ENCODE results near the gene NOVA2. TPM values are rescaled to one million over a fixed set of nuclear protein-coding genes. Genes with fewer than 3 reads are reported as not detected.

NOVA2 gene
- total and polyA plus RNA-seq, 2 of the 8 experiments (the other 6 are each of a cell fraction or from before 2014, with no cell fraction given), result 3.2 to 24.6 TPM

DNA sequence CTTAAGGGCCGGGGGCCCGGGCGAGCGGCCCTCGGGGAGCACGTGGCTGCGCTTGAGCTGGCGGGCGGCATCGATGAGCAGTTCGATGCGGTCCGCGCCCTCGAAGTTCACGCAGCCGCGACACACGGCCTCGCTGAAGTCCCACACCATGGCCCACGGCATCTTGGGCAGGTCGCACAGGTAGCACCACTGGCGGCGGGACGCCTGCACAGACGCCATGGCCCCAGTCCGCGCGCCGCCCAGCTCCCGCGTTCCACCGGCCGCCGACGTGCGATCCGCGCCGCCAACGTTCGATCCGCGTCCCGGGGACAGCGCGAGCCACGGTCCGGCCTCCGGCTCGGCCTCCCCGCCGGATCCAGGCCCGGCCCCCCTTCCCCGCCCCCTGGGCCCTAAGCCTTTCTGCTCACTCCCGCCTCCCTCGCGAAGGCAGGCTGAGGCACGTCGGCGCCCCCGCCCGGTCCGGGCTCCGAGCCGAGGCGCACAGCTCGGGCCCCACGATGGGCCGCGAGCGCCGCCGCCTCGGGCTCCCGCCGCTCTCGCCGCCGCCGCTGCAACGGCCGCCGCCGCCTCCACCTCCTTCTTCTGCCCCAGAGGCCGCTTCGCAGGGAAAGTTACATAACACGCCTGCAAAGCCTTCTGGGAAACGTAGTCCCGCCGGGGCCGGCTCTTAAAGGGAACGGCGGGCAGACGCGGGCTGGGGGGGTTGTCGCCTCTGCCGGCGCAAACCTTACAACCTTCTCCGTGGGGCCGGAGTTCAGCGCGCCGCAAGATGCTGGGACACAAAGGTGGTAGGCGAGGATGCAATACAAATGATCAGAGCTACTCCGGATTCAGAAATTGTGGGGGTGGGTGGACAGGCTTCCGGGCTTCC lies 87.9 kb downstream of the NOVA2 start, which contains the start of gene IRF2BP1:
TSS of gene IRF2BP1 (minus strand) at position 586 of the 871 bp plus-strand sequence. CDS start at position 219, 367 bp downstream.
- H4K20me1 ChIP-seq (replicated peaks in 1 of 2; ENCODE audit: control insufficient read depth in 1 of 2, insufficient read depth in 2 of 2, low read length in 2 of 2), result peaks cover 3 to 12% of the 10 kb centered on the region in 2 experiments
- CTCF ChIA-PET (ENCODE audit: partially characterized antibody), result interaction anchor here (0.6 to 10.7 kb wide), 10 partner anchors 17 to 107 kb away, joined by 3 to 208 read pairs (median 4); partner anchors contain the start of genes DMPK, DMWD, FOXA3 and MYPOP
- H2BK12ac ChIP-seq (ENCODE audit: low read depth, low read length), result peak within 1 kb of the TSS; percentile 50; the same call in 1 of the 2 replicates
- H4K5ac ChIP-seq (ENCODE audit: insufficient read length, low read depth, low read length), result peak within 1 kb of the TSS; percentile 93
- H2AFZ ChIP-seq (ENCODE audit: low read length), result peak within 1 kb of the TSS; percentile 94; the same call in 1 of the 2 replicates
- POLR2A ChIA-PET (ENCODE audit: partially characterized antibody), result interaction anchor here (0.6 to 9.8 kb wide), 18 partner anchors 11 to 121 kb away, joined by 3 to 277 read pairs (median 4); partner anchors contain the start of genes CCDC61, FOXA3, MYPOP and RSPH6A
- H3K9ac ChIP-seq (replicated peaks in 1 of 4; ENCODE audit: extremely low read depth in 1 of 4, low read depth in 3 of 4, low read length in 3 of 4), result peak within 1 kb of the TSS; percentile 62 to 81 (median 76)
- H3K27me3 ChIP-seq (replicated peaks in 1 of 4; ENCODE audit: control insufficient read depth in 3 of 4, extremely low read depth in 1 of 4, insufficient read depth in 3 of 4, low read length in 3 of 4), result no peaks in the 10 kb centered on the region
- H3K4me1 ChIP-seq (replicated peaks in 1 of 4; ENCODE audit: control insufficient read depth in 3 of 4, insufficient read depth in 4 of 4, low read length in 3 of 4), result peaks cover 6 to 28% (median 18%) of the 10 kb centered on the region in 4 experiments
- H3K18ac ChIP-seq (ENCODE audit: extremely low read depth, low read length), result peak within 1 kb of the TSS; percentile 87
- H2BK5ac ChIP-seq (ENCODE audit: low read depth, low read length), result peak within 1 kb of the TSS; percentile 60
- no peaks in the 10 kb centered on the region for H3K9me3 ChIP-seq (ENCODE audit: insufficient read depth in 2 of 2, low read depth in 1 of 2, low read length in 1 of 2)
- 0 out of 2 replicates have a peak, but pooled peaks cover 2% of the 10 kb centered on the region for H3K79me1 ChIP-seq (ENCODE audit: low read depth, low read length)
- H3K4me3 ChIP-seq (ENCODE audit: extremely low read depth in 1 of 4, insufficient read depth in 2 of 4, low read depth in 3 of 4, low read length in 4 of 4), result peak within 1 kb of the TSS; percentile 71 to 80 (median 78)
- peak within 1 kb of the TSS; percentile 89 for H4K91ac ChIP-seq (replicated peaks; ENCODE audit: insufficient read length, low read length)
- peaks cover 0 to 7% (median 0%) of the 10 kb centered on the region in 4 experiments; a peak in 1 of 8 replicates for H3K36me3 ChIP-seq (ENCODE audit: control insufficient read depth in 2 of 4, insufficient read depth in 4 of 4, low read length in 3 of 4)
- peak within 1 kb of the TSS; percentile 86 for H3K27ac ChIP-seq (ENCODE audit: low read depth, low read length)
- H2BK120ac ChIP-seq (replicated peaks; ENCODE audit: low read depth, low read length), result no peak within 1 kb of the TSS
- peak within 1 kb of the TSS; percentile 49 to 76 for H3K4me2 ChIP-seq (ENCODE audit: insufficient read depth in 1 of 2, low read depth in 2 of 2, low read length in 2 of 2)
- WGBS, 2 experiments (ENCODE audit: extremely low coverage in 1 of 2, insufficient coverage in 1 of 2, insufficient read length in 1 of 2, insufficient replicate concordance in 2 of 2, low coverage in 1 of 2, low lambda C conversion rate in 2 of 2, missing lambda C conversion rate in 1 of 2), result 1% methylated on average over 54 of the region's 107 CpGs; no CpG with 5 or more reads in 1 of the 2 experiments
- DNase-seq (ENCODE audit: low read depth in 1 of 2, low spot score in 2 of 2) (peak in 1 of 2 experiments; percentile 91), FAIRE-seq (no peak)
- peaks cover 11% of the 10 kb centered on the region; the same call in 1 of the 2 replicates for H3K23me2 ChIP-seq (ENCODE audit: low read depth, low read length)
- no peaks in the 10 kb centered on the region; a peak in 1 of 4 replicates for H3K79me2 ChIP-seq (ENCODE audit: control insufficient read depth in 1 of 2, insufficient read depth in 2 of 2, low read length in 2 of 2)
- peak within 1 kb of the TSS; percentile 98 for H4K8ac ChIP-seq (ENCODE audit: extremely low read depth, insufficient read depth, low read length)
- no peak within 1 kb of the TSS for H3K23ac ChIP-seq (ENCODE audit: insufficient read length)
- H3K14ac ChIP-seq (ENCODE audit: insufficient read length), result no peak within 1 kb of the TSS
- no peak within 1 kb of the TSS for H3K4ac ChIP-seq (replicated peaks; ENCODE audit: insufficient read length, low read depth, low read length)
- H2BK15ac ChIP-seq (ENCODE audit: low read length), result peak within 1 kb of the TSS; percentile 88; the same call in 1 of the 2 replicates
- peak within 1 kb of the TSS; percentile 89 for H3K56ac ChIP-seq (replicated peaks; ENCODE audit: insufficient read length, low read depth, low read length)
- H2BK20ac ChIP-seq (ENCODE audit: low read length), result no peak within 1 kb of the TSS
- H2AK5ac ChIP-seq (ENCODE audit: low read depth, low read length), result no peak within 1 kb of the TSS
- TF ChIP-seq BCL11A (IDR thresholded peaks at IDR 0.05; ENCODE audit: low read depth in 2 of 2, low read length in 2 of 2), result no peak
- peak; percentile 55; the same call in 1 of the 2 replicates for TF ChIP-seq PHF8 (conservative IDR thresholded peaks at IDR 0.05; ENCODE audit: low read depth, low read length)
- TF ChIP-seq MAX (IDR thresholded peaks at IDR 0.05), result peak; percentile 38; the same call in 1 of the 2 replicates
- TF ChIP-seq JUND (IDR thresholded peaks at IDR 0.05; ENCODE audit: low read length), result no peak
- TF ChIP-seq CBX5 (IDR thresholded peaks at IDR 0.05; ENCODE audit: low read depth, low read length), result no peak
- TF ChIP-seq SP4 (IDR thresholded peaks at IDR 0.05; ENCODE audit: low read length), result no peak
- peak; percentile 47 for TF ChIP-seq TAF7 (optimal IDR thresholded peaks at IDR 0.05; ENCODE audit: borderline replicate concordance, low read depth, low read length)
- TF ChIP-seq RXRA (IDR thresholded peaks at IDR 0.05; ENCODE audit: insufficient read depth, low read depth, low read length), result no peak
- peak; percentile 76 for TF ChIP-seq E2F6 (IDR thresholded peaks at IDR 0.05)
- peak; percentile 61 for TF ChIP-seq SIX5 (IDR thresholded peaks at IDR 0.05; ENCODE audit: low read depth, low read length)
